ENCODE results near the gene EFEMP2.
"Not testable (repeated sequence)": the region's sequence is repeated elsewhere in the genome, so short reads cannot be mapped to it uniquely, and the experiment has no call there.

Gene EFEMP2

DNA sequence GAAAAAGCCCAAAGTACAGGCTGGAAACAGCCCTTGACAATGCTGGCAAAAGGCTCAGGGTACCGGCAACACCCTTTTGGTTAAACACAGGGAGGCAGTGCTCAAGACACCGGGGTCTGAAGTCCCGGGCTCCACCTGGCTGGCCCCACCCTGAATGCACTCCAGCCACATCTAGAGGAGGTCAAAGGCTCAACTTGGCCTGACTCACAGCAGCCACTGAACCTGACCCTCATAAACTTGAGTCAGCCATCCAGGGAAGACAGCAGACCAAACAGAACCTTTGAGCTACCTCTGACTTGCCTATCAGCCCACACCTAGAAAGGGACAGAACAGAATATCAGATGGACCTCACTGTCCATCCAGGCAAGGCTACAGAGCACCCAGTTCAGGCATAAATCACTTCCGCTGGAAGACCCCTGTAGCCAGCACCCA lies 18.4 kb downstream of the EFEMP2 start:
- peak; percentile 35 for DNase-seq

DNA sequence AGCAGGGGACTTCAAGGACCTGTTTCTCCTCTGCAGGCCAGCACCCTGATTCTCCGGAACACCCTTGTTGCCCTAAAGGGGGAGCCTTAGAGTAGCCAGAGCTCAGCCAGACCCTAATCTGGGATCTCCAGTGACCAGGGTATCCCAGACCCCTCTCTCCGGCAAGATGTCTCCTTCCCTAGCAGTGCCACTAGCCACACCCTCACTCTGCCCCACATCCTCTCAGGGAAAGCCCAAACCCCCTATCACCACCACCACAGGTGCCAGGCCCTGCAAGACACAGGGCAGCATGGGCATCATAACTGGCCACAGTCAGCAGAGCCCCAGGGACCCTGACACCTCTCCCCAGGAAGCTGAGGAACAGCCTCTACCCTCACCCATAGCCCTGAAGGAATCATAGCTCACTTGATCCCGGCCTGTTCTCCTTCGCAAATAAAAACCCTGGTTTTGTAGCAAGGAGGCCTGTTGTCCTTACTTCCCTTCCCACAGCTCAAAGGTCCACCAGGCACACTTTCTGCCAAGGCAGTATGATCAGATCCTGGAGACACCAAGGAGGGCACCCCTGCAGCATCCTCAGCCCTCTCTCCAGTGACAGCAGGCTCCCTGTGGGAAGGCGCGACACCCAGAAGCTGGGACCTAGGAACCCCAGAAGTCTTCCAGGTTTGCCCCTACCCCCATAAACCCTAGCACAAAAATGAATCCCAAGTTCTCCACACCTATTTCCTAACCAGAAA lies 19.2 kb downstream of the EFEMP2 start:
- peak; percentile 43 for DNase-seq

DNA sequence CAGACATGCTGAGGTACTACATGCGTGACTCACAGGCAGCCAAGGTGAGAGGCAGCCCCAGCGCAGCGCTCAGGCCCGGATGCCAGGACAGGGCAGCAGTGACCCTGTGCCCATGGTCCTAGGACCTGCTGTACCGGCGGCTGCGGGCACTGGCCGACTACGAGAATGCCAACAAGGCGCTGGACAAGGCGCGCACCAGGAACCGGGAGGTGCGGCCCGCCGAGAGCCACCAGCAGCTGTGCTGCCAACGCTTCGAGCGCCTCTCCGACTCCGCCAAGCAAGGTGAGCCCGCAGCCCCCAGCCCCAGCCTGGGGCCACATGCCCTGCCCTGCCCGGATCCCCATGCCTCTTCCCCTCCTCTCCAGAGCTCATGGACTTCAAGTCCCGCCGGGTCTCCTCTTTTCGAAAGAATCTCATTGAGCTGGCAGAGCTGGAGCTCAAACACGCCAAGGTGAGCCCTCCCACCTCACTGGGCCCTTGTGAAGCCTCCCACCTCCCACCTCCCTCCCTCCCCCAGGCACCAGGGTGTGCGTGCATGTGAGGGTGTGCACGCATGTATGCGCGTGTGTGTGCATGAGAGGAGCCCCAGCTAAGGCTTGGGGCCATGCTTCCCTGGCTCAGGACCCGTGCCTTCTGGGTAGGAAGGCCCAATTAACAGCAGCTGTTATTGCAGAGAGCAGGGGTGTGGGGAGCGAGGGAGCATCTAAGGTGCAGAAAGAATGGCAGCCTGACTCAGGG lies 19.9 kb downstream of the EFEMP2 start:
- DNase-seq = peak; percentile 51

DNA sequence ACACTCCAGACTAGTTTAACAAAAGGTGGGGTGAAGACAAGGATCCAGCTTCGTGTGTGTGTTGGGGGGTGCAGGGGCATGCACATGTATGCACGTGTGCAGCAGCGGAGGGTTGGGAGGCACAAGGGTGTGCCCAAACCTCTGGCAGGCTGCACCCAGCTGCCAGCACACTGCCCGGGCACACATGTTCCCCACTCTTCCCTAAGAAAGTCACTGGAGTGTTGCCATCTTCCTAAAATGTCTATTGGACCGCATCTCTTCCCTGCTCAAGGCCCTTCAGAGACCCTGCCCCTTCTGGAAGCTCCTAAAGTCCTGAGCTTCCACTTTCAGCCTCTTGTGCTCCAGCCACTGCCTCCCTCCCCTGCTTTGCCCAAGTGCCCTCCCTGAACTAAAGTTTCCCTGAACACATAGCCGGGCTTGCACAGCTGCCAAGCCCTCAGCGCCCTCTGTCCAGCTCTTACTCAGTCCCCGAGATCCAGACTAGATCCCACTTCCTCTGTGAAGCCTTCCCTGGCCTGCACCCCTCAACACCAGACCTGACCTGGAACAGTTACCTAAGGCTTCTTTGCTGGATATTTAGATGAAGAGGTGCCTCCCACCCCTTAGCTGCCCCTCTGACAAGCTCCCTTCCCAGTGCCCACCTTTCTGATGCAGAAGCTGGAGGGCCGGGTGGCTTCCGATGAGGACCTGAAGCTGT lies 20.6 kb downstream of the EFEMP2 start:
- peak; percentile 49 for DNase-seq

DNA sequence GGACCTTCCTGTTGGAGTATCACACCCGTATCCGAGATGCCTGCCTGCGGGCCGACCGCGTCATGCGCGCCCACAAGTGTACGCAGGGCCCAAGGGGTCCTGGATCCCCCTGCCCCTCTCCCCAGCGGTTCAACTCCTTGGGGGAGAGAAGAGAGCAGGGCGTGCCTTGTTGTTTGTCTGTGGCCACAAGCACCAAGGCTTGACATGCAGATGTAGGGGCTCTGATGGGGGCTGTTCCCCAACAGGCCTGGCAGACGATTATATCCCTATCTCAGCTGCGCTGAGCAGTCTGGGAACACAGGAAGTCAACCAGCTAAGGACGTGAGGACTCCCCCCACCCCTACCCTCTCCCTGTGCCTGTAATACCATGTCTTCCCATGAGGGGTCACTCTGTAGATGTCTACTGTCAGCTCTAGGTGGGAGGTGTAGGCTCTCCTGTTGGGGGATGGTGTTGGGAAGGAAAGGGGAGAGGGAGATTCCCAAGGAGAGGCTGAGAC lies 21.5 kb downstream of the EFEMP2 start:
- peak; percentile 86 for DNase-seq

DNA sequence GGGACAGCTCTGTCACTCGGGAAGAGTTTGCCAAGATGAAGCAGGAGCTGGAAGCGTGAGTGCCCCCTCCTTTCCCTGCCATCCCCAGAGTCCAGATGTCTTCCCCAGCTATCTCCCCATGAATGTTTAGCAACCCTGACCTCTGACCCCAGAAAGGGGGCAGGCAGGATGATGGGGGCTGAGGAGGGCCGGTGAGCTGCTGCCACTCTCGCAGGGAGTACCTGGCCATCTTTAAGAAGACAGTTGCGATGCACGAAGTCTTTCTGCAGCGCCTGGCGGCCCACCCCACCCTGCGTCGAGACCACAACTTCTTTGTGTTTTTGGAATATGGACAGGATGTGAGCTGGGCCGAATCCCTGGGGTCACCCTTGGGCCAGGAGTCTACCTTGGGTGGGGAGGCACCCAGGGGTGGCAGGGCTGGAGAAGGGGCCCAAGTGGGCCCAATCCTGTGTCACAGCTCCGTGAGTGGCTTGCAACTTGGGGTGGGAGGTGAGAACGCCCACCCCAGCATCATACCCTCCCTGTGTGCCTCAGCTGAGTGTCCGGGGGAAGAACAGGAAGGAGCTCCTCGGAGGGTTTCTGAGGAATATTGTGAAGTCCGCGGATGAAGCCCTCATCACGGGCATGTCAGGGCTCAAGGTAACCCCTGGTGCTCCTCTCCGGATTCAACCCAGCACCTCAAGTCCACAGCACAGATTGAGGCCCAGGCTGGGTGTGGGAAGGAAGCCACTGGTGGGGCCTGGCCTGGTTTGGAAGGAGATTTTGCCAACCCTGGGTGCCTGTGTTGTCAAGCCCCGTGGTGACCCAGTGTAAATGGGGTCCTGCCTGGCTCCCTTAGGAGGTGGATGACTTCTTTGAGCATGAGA lies 22.1 kb downstream of the EFEMP2 start:
- peak; percentile 56 for DNase-seq

DNA sequence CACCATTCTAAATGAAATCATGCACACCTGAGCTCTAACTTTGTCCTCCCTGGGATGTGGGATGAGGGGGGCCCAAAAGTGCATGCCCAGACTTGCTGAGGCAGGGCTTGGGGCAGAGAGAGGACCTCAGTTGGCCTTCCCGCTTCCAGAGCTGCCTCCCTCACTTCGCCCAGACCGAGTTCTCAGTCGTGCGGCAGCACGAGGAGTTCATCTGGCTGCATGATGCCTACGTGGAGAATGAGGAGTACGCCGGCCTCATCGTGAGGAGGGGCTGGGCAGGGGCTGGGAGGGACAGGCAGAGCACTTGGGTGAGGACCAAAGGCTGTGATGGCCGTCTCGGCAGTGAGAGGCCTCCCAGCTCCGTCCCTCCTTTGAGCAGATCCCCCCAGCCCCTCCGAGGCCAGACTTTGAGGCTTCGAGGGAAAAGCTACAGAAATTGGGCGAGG lies 22.8 kb downstream of the EFEMP2 start:
- DNase-seq = peak; percentile 70

DNA sequence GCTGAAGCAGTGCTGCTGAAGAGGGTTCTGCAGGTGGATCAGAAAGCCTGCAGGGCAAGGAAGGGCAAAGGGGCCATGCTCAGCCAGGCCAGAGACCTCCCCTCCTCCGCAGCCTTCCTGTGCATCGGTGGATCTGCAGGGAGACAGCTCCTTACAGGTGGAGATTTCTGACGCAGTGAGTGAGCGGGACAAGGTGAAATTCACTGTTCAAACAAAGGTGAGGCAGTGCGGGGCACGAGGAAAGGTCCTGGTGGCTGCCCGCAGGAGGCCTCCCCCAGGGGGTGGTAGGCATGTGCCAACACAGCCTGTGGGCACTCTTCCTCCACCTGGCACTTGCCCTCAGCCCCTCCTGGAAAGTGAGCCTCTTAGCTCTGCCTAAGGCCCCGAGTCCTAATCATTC lies 23.2 kb downstream of the EFEMP2 start:
- DNase-seq = peak; percentile 73

DNA sequence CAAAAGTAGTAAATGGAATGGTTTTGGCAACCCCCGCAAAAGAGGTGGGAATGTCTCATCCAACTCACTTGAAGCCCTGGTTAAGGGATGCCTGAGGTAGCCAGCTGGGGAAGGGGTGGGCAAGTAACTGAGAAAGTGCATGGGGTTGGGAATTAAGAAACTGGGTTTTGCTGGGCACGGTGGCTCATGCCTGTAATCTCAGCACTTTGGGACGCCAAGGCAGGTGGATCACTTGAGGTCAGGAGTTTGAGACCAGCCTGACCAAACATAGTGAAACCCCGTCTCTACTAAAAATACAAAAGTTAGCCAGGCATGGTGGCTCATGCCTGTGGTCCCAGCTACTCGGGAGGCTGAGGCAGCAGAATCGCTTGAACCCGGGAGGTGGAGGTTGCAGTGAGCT lies 23.9 kb downstream of the EFEMP2 start:
- not testable (repeated sequence) for DNase-seq

DNA sequence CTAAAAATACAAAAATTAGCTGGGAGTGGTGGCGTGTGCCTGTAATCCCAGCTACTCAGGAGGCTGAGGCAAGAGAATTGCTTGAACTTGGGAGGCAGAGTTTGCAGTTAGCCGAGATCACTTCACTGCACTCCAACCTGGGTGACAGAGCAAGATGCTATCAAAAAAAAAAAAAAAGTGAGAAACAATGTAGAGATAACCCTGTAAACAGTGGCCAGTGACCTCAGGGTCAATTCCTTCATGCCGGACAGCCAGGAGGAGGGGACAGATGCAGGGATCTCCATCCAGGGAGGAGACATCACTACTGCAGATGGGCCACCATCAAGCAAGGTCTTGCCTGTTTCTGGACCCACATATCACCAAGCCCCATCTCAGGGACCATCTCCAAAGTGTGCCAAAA lies 24.9 kb downstream of the EFEMP2 start:
- peak; percentile 32 for DNase-seq

DNA sequence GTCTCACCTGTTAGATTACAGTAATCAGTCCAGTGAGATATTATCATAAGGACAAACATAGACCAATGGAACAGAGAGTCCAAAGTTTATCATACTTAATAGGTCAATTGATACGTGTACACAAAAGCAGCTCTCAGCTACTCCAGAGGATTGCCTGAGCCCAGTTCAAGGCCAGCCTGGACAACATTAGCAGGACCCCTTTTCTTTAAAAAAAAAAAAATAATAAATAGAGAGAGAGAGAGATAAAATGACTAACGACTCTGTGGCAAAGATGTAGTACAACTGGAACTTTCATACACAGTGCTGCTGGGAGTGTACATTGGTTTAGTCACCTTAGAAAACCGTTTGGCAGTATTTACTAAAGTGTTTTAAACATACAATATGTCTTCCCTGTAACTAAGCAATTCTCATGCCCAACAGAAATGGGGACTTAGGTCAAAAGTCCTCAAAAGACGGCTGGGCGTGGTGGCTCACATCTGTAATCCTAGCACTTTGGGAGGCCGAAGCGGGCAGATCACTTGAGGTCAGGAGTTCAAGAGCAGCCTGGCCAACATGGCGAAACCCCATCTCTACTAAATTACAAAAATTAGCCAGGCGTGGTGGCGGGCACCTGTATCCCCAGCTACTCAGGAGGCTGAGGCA lies 28.2 kb downstream of the EFEMP2 start:
- DNase-seq = no peak

DNA sequence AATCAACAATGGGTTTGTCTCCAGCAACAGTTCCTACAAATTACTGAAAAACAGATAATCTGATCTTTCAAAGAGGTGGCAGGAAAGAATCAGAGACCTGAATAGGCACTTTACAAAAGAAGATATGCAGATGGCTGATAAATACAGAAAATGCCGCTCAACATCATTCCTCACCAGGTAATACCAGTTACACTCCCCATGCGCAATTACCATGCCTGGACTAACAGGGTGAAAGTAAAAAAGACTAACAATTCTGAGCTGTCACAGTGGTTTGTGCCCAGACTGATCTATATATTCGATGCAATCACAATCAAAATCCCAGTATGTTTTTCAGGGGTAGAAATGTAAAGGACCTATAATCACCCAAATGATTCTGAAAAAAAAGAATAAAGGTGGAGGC lies 28.8 kb downstream of the EFEMP2 start:
- no peak for DNase-seq

DNA sequence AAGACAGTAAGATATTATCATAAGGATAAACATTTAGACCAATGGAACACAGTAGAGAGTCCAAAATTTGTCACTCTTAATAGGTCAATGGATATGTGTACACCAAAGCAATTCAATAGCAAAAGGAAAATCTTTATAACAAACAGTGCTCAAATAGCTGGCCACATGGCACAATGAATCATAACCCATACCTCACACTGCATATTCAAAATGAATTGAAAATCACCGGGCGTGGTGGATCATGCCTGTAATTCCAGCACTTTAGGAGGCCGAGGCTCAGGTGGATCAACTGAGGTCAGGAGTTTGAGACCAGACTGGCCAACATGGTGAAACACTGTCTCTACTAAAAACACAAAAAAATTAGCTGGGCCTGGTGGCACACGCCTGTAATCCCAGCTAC lies 30.5 kb downstream of the EFEMP2 start:
- no peak for DNase-seq

DNA sequence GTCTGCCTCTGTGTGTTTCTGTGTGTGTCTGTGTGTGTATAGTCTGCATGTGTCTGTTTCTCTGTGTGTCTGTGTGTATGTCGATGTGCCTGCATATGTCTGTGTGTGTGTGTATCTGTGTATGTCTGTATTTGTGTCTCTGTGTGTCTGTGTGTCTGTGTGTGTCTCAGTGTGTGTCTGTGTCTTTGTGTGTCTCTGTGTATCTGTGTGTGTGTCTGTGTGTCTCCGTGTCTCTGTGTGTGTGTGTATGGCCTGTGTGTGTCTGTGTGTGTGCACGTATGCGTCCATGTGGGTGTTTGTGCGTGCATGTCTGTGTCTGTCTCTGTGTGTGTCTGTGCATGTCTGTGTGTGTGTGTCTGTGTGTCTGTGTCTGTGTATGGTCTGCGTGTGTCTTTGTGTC lies 38.4 kb downstream of the EFEMP2 start:
- DNase-seq = no peak

DNA sequence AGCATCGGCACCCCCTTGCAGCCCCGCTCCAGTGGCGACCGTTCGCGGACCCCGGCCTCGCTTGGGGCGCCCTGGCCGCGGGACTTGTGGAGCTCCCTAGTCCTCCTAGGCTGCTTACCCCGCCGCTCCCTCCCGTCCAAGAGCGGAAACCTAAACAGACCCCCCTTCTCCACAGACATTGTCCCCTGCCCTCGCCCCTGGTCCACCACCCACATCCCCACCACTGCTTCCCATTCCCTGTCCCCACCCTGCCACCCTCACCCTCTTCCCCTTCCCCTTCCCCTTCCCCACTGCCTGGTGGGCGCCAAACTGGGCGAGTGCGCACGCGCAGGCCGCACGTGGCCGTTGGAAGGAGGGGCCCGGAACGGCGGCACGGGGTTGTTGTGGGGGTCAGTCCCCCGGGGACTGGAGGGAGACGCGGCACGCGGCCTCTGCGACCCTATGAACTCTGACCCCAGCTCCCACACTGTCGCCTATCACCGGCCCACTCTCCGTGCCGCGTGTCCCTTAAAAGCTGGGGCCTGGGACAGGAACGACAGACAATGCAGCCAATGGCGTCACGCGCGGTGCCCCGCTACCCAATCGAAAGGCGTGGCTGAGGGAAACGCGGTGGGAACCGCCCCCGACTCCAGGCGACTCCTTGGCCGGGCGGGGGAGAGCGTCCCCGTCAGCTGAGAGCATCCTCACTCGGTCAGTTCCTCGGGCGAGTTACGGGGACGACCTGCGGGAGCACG lies 39.1 kb downstream of the EFEMP2 start, which contains the start of gene SNX32:
Gene SNX32, plus strand, starts transcription at position 667 of the 734 bp plus-strand sequence. CDS start 103 bp downstream, outside the sequence.
- peak; percentile 97 for DNase-seq

DNA sequence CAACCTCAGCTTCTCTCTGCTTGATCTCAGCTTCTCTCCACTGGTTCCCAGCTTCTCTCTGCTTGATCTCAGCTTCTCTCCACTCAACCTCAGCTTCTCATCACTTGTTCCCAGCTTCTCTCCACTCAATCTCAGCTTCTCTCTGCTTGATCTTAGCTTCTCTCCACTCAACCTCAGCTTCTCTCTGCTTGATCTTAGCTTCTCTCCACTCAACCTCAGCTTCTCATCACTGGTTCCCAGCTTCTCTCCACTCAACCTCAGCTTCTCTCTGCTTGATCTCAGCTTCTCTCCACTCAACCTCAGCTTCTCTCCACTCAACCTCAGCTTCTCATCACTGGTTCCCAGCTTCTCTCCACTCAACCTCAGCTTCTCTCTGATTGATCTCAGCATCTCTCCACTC lies 40.4 kb downstream of the EFEMP2 start:
- DNase-seq = not testable (repeated sequence)

DNA sequence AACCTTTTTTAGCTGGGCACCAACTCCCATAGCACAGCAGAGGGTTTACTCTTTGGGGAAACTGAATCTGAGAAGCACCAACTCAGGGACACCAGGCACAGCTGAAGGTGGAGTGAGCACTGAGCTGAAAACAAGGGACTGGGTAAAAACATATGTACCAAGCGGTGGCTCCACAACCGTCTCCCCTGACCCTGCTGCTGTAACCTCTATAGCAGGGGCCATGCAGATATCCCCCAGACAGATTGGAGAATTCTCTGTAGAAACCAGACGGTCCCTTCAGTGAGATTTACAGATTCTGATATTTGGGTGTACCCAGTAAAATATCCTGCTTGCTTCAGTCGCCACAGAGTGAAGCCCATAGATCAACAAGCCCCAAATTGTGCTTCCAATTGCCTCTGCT lies 43.1 kb downstream of the EFEMP2 start:
- no peak for DNase-seq

DNA sequence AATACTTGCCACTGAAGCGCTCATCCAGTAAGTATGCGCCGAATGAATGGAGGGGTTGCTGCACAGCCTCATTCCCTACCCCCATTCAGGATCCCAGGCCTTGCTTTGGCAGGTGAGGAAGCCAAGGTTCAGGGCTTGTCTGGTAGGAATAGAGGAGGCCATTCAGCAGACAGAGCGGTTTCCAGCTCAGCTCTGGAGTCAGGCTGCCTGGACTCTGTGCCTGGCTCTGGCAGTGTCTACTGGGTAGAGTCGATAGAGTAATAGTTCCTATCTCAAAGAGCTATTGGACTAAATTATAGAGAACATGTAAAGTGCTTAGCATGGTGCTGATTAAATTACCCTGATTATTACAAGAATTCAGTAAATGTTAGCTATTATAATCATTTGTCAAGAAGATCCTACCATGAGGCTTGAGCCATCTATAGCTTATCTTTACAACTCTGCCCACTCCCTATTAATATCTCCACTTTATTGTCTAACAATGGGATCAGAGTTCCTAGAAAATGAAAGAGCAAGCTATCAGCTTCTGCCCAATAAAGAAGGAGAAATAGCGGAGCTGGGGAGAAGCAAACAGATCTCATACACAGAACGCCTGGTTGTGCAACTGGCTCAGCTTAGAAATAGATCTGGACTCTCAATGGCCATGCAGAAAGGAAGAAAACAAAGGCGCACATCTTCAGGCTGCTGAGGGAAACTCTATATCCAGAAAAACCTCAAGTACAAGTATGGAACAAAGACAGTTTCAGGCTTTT lies 45.4 kb downstream of the EFEMP2 start:
- DNase-seq = no peak

DNA sequence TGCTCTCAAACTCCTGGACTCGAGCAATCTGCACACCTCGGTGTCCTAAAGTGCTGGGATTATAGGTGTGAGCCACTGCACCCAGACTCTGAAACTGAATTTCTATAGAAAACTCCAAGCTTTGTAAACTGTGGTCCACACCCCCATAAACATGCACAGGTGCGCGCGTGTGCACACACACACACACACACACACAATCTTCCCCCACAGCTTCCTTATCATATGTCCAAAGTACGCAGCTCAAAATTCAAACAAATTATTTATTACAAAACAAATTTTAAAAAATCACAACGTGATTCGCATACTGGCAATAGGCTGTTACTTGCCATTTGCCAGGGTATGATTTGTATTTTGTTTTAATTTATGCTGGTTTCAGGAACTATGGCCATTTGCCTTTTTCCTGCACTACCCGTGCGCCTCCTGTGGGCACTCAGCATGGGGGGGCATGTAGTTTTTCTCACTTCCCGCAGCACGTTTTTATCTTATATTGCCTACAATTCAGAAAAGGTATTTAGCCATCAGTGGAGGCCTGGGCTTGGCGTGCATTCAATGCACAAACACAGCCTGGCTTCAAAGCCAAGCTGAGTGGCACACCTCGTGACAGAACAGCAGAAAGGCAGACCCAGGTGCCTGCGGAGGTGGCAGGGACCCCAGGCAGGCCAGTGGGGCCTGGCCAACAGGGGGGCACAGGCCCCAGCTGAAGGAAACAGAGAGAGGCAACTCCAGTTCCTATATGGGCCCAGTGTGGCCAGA lies 49.6 kb downstream of the EFEMP2 start:
- no peak for DNase-seq

DNA sequence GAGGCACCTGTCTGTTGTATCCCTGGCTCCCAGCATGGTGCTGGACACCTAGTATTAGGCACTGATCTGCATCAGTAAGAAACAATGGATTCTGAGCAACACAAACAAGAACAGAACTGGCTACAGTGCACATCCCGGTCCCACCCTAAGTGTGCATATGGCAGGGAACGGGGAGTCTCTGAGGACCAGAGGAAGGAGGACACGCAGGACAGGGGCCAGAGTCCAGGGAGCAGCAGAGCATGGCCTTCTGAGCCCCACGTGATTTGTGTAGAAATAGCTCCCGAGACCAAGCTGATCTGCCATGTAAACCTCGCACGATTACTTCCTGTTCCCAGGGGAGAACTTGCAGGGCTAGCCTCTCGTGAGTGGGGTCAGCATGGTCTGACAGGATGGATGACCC lies 51.5 kb downstream of the EFEMP2 start:
- DNase-seq = no peak
